Measurements from ENCODE around the gene FNDC7. TPM values are rescaled to one million over a fixed set of nuclear protein-coding genes. Genes with fewer than 3 reads are reported as not detected.

The FNDC7 gene
- total and polyA plus RNA-seq, 8 donors, result not detected

DNA sequence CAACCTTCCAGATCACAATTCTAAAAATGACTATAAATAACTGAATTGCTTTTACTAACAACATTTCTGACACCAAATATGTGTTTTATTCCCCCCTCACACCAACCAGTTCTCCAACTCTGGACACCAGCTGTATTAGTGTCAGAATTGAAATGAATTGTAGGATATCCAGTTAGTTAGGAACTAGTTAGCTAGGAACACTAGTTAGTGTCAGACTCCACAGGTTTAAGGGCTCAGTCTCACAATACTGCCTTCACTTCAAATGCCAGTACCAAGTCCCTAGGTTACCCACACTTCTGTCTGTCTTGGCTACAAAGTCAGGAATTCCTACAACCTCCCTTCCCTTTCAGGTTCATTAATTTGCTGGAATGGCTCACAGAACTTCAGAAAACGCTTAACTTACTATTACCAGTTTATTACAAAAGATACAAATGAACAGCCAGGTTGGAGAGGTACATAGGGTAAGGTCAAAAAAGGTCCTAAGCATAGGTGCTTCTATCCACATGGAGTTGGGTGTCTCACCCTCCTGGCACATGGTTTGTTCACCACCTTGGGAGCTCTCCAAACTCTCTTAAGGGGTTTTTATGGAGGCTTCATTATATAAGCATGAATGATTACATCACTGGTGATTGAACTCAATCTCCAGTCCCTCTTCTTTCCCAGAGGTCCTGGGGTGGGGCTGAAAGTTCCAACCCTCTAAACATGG, 37.9 kb downstream of the FNDC7 start:
- no peak for TF ChIP-seq EP300 (IDR thresholded peaks at IDR 0.05)
- TF ChIP-seq POLR2A (IDR thresholded peaks at IDR 0.05), result no peak
- TF ChIP-seq POLR2AphosphoS5 (IDR thresholded peaks at IDR 0.05), result no peak
- TF ChIP-seq, protein P1, sequence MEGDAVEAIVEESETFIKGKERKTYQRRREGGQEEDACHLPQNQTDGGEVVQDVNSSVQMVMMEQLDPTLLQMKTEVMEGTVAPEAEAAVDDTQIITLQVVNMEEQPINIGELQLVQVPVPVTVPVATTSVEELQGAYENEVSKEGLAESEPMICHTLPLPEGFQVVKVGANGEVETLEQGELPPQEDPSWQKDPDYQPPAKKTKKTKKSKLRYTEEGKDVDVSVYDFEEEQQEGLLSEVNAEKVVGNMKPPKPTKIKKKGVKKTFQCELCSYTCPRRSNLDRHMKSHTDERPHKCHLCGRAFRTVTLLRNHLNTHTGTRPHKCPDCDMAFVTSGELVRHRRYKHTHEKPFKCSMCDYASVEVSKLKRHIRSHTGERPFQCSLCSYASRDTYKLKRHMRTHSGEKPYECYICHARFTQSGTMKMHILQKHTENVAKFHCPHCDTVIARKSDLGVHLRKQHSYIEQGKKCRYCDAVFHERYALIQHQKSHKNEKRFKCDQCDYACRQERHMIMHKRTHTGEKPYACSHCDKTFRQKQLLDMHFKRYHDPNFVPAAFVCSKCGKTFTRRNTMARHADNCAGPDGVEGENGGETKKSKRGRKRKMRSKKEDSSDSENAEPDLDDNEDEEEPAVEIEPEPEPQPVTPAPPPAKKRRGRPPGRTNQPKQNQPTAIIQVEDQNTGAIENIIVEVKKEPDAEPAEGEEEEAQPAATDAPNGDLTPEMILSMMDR (IDR thresholded peaks at IDR 0.05), result no peak
- Histone ChIP-seq H3K4me3 (no peak overlapping the region), H3K27ac (no peak overlapping the region), H3K4me1 (peaks cover 4 to 56% (median 21%) of the 10 kb centered on the region in 4 donors), H3K36me3 (peaks cover 0 to 34% (median 32%) of the 10 kb centered on the region in 4 donors), H3K9me3 (no peaks in the 10 kb centered on the region), H3K27me3 (no peaks in the 10 kb centered on the region)
- intact Hi-C loops (cut with DNase I; ENCODE audit: low total_unique reads), result no loop called here
- 83 to 93% (median 89%) methylated on average over 1 of the region's 1 CpG for WGBS, 5 donors
- DNase-seq, result no peak

DNA sequence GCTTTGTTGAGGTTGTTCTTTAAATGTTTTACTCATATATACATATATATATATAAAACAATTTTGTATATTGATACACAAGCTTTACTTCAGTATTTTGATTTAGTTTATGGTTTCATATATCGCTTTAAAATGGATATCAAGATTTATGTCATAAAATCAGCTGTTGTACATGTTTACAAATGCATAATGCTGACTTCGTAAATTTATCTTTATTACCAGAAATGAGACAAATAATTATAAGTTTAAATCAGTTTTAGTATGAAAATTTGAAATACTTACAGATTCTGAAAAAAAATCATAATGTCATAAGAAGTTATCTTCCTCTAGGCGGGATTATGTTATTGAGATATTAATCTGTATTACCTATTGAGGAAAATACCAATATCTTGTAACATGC, 40.7 kb downstream of the FNDC7 start:
- intact Hi-C loops (cut with DNase I; ENCODE audit: low total_unique reads), result no loop called here
- TF ChIP-seq EP300 (IDR thresholded peaks at IDR 0.05) (no peak), POLR2A (IDR thresholded peaks at IDR 0.05) (no peak), POLR2AphosphoS5 (IDR thresholded peaks at IDR 0.05) (no peak)
- TF ChIP-seq, protein P1 (IDR thresholded peaks at IDR 0.05), result no peak
- H3K4me1 ChIP-seq, result peaks cover 3 to 45% (median 14%) of the 10 kb centered on the region in 4 donors
- H3K36me3 ChIP-seq, result peaks cover 6 to 60% (median 50%) of the 10 kb centered on the region in 4 donors
- WGBS, 5 donors, result 63 to 81% (median 77%) methylated on average over 3 of the region's 3 CpGs
- H3K9me3 ChIP-seq, result no peaks in the 10 kb centered on the region
- no peaks in the 10 kb centered on the region for H3K27me3 ChIP-seq
- H3K27ac ChIP-seq, result no peak overlapping the region
- no peak for DNase-seq
- no peak overlapping the region for H3K4me3 ChIP-seq

DNA sequence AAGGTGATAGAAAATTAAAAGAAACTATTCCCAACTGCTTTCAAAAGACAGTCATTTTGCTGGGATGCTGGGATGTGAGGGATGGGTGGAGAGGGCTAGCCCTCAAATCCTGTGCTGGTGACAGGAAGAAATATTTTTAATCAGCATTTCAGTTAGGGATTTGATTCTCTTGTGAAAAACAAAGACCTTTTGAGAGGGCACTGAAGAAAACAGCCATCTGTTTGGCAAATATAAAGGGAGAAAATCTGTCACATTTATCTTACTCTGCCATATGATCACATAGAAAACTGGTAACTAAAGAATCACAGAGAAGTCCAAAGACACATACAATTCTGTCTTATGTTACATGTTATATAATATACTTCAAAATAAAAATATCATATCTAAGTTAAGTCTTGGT, 46.1 kb downstream of the FNDC7 start:
- peaks cover 6 to 99% (median 87%) of the 10 kb centered on the region in 4 donors for H3K36me3 ChIP-seq

DNA sequence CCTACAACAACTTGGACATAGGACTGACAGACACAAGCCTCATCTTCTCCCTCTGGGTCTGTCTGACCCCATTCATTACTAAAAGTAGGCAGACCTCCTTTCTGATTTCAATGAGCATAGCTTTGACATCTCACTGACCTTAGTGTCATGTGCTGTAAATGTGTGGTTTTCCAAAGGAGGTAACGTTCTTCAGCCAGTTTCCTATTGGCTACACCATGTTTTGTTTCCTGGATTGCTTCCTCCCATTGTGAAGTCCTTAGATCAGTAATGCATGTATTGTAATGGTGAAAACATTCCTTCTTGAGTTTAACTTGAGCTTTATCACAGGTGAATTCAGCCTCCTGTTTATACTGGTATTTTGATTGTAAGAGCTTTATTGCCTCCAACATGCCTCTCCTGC, 54.4 kb downstream of the FNDC7 start:
- DNase-seq, result no peak
- 56 to 76% (median 70%) methylated on average over 1 of the region's 1 CpG for WGBS, 5 donors
- no peaks in the 10 kb centered on the region for H3K27me3 ChIP-seq
- H3K4me1 ChIP-seq, result no peaks in the 10 kb centered on the region
- intact Hi-C loops (cut with DNase I; ENCODE audit: low total_unique reads), result no loop called here
- no peak overlapping the region for H3K27ac ChIP-seq
- no peak for TF ChIP-seq EP300 (IDR thresholded peaks at IDR 0.05)
- TF ChIP-seq POLR2A (IDR thresholded peaks at IDR 0.05), result no peak
- TF ChIP-seq POLR2AphosphoS5 (IDR thresholded peaks at IDR 0.05), result no peak
- TF ChIP-seq, protein P1 (IDR thresholded peaks at IDR 0.05), result no peak
- no peak overlapping the region for H3K4me3 ChIP-seq
- H3K36me3 ChIP-seq, result peaks cover 13 to 83% (median 80%) of the 10 kb centered on the region in 4 donors
- H3K9me3 ChIP-seq, result no peaks in the 10 kb centered on the region

More for the DNA sequence above, 46.1 kb downstream of the FNDC7 start:
- no peak for DNase-seq
- Histone ChIP-seq H3K4me1 (no peaks in the 10 kb centered on the region), H3K9me3 (no peaks in the 10 kb centered on the region), H3K27me3 (no peaks in the 10 kb centered on the region), H3K4me3 (no peak overlapping the region), H3K27ac (no peak overlapping the region)
- intact Hi-C loops (cut with DNase I; ENCODE audit: low total_unique reads), result no loop called here
- TF ChIP-seq, protein P1 (IDR thresholded peaks at IDR 0.05), result no peak
- TF ChIP-seq EP300 (IDR thresholded peaks at IDR 0.05) (no peak), POLR2AphosphoS5 (IDR thresholded peaks at IDR 0.05) (no peak), POLR2A (IDR thresholded peaks at IDR 0.05) (no peak)
